Vagina (tissue), 2 donors: Measurements from ENCODE around the gene EEF1G.
"Not testable (repeated sequence)": the region's sequence is repeated elsewhere in the genome, so short reads cannot be mapped to it uniquely, and the experiment has no call there.

ENCODE experiments used
- POLR2A ChIP-seq, 2 donors: fragments of 450-650 bp; IDR thresholded peaks; one replicate each; pipeline ENCODE4 v1.6.1; 2017; ENCODE audit warnings: antibody characterized with exemption in 2 of 2, mild to moderate bottlenecking in 2 of 2, moderate library complexity in 2 of 2
- POLR2AphosphoS5 ChIP-seq, 2 donors: sonication (generic); formaldehyde crosslinking; IDR thresholded peaks; one replicate each; pipeline ENCODE4 v1.9.0; 2017; ENCODE audit warnings: antibody characterized with exemption in 2 of 2, mild to moderate bottlenecking in 2 of 2, low read depth in 1 of 2; ENCODE audit not compliant: insufficient read depth in 1 of 2
- TF ChIP-seq, protein P1 (sequence below), 3 experiments: fragments of 450-650 bp in 2 of 3; fragments of 200-600 bp in 1 of 3; sonication (generic) in 1 of 3; IDR thresholded peaks; one replicate each; pipeline ENCODE4 v1.5.1; 2017 to 2019; ENCODE audit warnings: antibody characterized with exemption in 3 of 3, mild to moderate bottlenecking in 2 of 3, moderate library complexity in 2 of 3

DNA sequence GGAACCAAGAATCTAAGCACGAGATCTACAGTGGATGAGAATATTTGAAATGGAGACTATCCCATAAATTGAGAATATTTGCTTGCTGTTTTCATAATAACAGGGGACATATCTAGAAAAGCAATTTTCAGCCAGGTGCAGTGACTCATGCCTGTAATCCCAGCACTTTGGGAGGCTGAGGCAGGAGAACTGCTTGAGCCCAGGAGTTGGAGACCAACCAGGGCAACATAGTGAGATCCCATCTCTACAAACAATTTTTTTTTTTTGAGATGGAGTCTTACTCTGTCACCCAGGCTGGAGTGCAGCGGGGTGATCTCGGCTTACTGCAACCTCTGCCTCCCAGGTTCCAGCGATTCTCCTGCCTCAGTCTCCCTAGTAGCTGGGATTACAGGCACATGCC, 8.0 kb upstream of the EEF1G start:
- TF ChIP-seq, protein P1, sequence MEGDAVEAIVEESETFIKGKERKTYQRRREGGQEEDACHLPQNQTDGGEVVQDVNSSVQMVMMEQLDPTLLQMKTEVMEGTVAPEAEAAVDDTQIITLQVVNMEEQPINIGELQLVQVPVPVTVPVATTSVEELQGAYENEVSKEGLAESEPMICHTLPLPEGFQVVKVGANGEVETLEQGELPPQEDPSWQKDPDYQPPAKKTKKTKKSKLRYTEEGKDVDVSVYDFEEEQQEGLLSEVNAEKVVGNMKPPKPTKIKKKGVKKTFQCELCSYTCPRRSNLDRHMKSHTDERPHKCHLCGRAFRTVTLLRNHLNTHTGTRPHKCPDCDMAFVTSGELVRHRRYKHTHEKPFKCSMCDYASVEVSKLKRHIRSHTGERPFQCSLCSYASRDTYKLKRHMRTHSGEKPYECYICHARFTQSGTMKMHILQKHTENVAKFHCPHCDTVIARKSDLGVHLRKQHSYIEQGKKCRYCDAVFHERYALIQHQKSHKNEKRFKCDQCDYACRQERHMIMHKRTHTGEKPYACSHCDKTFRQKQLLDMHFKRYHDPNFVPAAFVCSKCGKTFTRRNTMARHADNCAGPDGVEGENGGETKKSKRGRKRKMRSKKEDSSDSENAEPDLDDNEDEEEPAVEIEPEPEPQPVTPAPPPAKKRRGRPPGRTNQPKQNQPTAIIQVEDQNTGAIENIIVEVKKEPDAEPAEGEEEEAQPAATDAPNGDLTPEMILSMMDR (IDR thresholded peaks at IDR 0.05), result not testable (repeated sequence)
- TF ChIP-seq POLR2AphosphoS5 (IDR thresholded peaks at IDR 0.05; ENCODE audit: insufficient read depth in 1 of 2, low read depth in 1 of 2); POLR2A (IDR thresholded peaks at IDR 0.05): not testable (repeated sequence)
